ENCODE data around the gene CTNNBL1. TPM values are rescaled to one million over a fixed set of nuclear protein-coding genes. Genes with fewer than 3 reads are reported as not detected.

CTNNBL1 gene
- total RNA-seq, 1 experiment from 2014 or later = 64.4 TPM

GRCh38 chr20:37756234-37756633 lies 62.4 kb downstream of the CTNNBL1 start (continued):
- TF ChIP-seq ZSCAN18 (CRISPR knock-in tag; IDR thresholded peaks at IDR 0.05) (no peak), NFYB (CRISPR knock-in tag; conservative IDR thresholded peaks at IDR 0.05; ENCODE audit: low read depth) (no peak), ZNF138 (CRISPR knock-in tag; conservative IDR thresholded peaks at IDR 0.05) (no peak), ZNF232 (CRISPR knock-in tag; IDR thresholded peaks at IDR 0.05) (no peak), ELF4 (CRISPR knock-in tag; IDR thresholded peaks at IDR 0.05; ENCODE audit: low read depth) (no peak)

GRCh38 chr20:37757550-37757949 lies 63.7 kb downstream of the CTNNBL1 start:
- ATAC-seq = peak; percentile 34; the same call in 1 of the 2 replicates
- H3K4me3 Mint-ChIP-seq = no peak overlapping the region
- CTCF ChIA-PET = interaction anchor here (0.8 to 1.7 kb wide), 13 partner anchors 8 to 193 kb away, joined by 3 to 19 read pairs (median 5); no protein-coding TSS in a partner anchor
- H3K4me1 Mint-ChIP-seq = no peaks in the 10 kb centered on the region
- no peaks in the 10 kb centered on the region for H3K9me3 Mint-ChIP-seq
- H3K36me3 Mint-ChIP-seq = no peaks in the 10 kb centered on the region; the same call in 1 of the 2 replicates
- no peak overlapping the region; the same call in 1 of the 2 replicates for H3K27ac Mint-ChIP-seq
- no peaks in the 10 kb centered on the region for H3K27me3 Mint-ChIP-seq (ENCODE audit: low read depth)
- peak; percentile 17 for DNase-seq (ENCODE audit: low spot score)
- POLR2A ChIA-PET = interaction anchor here (0.6 kb wide), 1 partner anchor 452 kb away, joined by 4 read pairs; no protein-coding TSS in a partner anchor
- TF ChIP-seq PRRX2 (CRISPR knock-in tag; IDR thresholded peaks at IDR 0.05) (no peak), IRF2 (CRISPR knock-in tag; IDR thresholded peaks at IDR 0.05; ENCODE audit: borderline replicate concordance, low read depth) (no peak), AR (CRISPR knock-in tag; IDR thresholded peaks at IDR 0.05) (no peak), NR3C1 (CRISPR knock-in tag; conservative IDR thresholded peaks at IDR 0.05; ENCODE audit: low read depth) (no peak), SOX15 (CRISPR knock-in tag; IDR thresholded peaks at IDR 0.05) (no peak), ZNF263 (CRISPR knock-in tag; IDR thresholded peaks at IDR 0.05; ENCODE audit: low read depth) (no peak), E2F4 (CRISPR knock-in tag; IDR thresholded peaks at IDR 0.05; ENCODE audit: borderline replicate concordance, low read depth) (no peak), ZNF281 (CRISPR knock-in tag; IDR thresholded peaks at IDR 0.05) (no peak), ZNF138 (CRISPR knock-in tag; conservative IDR thresholded peaks at IDR 0.05) (no peak), ZSCAN18 (CRISPR knock-in tag; IDR thresholded peaks at IDR 0.05) (no peak), HMGXB4 (CRISPR knock-in tag; IDR thresholded peaks at IDR 0.05) (no peak), USF1 (CRISPR knock-in tag; IDR thresholded peaks at IDR 0.05) (no peak), ZNF317 (CRISPR knock-in tag; IDR thresholded peaks at IDR 0.05; ENCODE audit: borderline replicate concordance, low read depth) (no peak), ZNF425 (CRISPR knock-in tag; conservative IDR thresholded peaks at IDR 0.05) (no peak), ZBTB21 (CRISPR knock-in tag; IDR thresholded peaks at IDR 0.05; ENCODE audit: borderline replicate concordance) (no peak), ESRRA (CRISPR knock-in tag; IDR thresholded peaks at IDR 0.05; ENCODE audit: borderline replicate concordance) (no peak), NR2C2 (CRISPR knock-in tag; IDR thresholded peaks at IDR 0.05) (no peak), GTF2I (CRISPR knock-in tag; conservative IDR thresholded peaks at IDR 0.05) (no peak)
